C4-2B (cell line): ENCODE data around the gene LTB4R2.

Experiments
- ZFX ChIP-seq: fragments of 450-650 bp; IDR thresholded peaks from 2 replicates; pipeline ENCODE4 v1.6.1; 2017
- TF ChIP-seq, protein P1 (sequence below): fragments of 450-650 bp; conservative IDR thresholded peaks from 2 replicates; pipeline ENCODE4 v1.5.1; 2017; ENCODE audit warnings: mild to moderate bottlenecking

GRCh38 chr14:24271834-24272263 lies 38.1 kb upstream of the LTB4R2 start:
- TF ChIP-seq, protein P1, sequence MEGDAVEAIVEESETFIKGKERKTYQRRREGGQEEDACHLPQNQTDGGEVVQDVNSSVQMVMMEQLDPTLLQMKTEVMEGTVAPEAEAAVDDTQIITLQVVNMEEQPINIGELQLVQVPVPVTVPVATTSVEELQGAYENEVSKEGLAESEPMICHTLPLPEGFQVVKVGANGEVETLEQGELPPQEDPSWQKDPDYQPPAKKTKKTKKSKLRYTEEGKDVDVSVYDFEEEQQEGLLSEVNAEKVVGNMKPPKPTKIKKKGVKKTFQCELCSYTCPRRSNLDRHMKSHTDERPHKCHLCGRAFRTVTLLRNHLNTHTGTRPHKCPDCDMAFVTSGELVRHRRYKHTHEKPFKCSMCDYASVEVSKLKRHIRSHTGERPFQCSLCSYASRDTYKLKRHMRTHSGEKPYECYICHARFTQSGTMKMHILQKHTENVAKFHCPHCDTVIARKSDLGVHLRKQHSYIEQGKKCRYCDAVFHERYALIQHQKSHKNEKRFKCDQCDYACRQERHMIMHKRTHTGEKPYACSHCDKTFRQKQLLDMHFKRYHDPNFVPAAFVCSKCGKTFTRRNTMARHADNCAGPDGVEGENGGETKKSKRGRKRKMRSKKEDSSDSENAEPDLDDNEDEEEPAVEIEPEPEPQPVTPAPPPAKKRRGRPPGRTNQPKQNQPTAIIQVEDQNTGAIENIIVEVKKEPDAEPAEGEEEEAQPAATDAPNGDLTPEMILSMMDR = no peak
- no peak for TF ChIP-seq ZFX
